ENCODE measurements around the gene ZNF587.
"Not testable (repeated sequence)": the region's sequence is repeated elsewhere in the genome, so short reads cannot be mapped to it uniquely, and the experiment has no call there.

Gene ZNF587

DNA sequence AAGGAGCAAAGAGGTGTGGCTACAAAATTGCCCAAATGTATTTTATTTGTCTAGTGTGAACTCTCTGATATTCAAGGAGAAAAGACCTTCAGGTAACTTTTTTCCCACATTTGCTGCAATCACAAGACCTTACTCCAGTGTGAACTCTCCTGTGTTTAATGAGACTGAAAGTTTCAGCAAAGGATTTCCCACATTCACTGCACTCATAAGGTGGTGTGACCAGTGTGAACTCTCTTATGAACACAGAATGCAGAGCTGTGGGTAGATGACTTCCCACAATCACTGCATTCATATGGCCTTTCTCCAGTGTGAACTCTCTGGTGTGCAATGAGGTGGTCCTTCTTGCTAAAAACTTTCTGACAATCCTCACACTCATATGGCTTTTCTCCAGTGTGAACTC is 22.8 kb downstream of the ZNF587 start:
- TF ChIP-seq, protein P1, sequence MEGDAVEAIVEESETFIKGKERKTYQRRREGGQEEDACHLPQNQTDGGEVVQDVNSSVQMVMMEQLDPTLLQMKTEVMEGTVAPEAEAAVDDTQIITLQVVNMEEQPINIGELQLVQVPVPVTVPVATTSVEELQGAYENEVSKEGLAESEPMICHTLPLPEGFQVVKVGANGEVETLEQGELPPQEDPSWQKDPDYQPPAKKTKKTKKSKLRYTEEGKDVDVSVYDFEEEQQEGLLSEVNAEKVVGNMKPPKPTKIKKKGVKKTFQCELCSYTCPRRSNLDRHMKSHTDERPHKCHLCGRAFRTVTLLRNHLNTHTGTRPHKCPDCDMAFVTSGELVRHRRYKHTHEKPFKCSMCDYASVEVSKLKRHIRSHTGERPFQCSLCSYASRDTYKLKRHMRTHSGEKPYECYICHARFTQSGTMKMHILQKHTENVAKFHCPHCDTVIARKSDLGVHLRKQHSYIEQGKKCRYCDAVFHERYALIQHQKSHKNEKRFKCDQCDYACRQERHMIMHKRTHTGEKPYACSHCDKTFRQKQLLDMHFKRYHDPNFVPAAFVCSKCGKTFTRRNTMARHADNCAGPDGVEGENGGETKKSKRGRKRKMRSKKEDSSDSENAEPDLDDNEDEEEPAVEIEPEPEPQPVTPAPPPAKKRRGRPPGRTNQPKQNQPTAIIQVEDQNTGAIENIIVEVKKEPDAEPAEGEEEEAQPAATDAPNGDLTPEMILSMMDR (IDR thresholded peaks at IDR 0.05; ENCODE audit: low read depth, low read length), result no peak

DNA sequence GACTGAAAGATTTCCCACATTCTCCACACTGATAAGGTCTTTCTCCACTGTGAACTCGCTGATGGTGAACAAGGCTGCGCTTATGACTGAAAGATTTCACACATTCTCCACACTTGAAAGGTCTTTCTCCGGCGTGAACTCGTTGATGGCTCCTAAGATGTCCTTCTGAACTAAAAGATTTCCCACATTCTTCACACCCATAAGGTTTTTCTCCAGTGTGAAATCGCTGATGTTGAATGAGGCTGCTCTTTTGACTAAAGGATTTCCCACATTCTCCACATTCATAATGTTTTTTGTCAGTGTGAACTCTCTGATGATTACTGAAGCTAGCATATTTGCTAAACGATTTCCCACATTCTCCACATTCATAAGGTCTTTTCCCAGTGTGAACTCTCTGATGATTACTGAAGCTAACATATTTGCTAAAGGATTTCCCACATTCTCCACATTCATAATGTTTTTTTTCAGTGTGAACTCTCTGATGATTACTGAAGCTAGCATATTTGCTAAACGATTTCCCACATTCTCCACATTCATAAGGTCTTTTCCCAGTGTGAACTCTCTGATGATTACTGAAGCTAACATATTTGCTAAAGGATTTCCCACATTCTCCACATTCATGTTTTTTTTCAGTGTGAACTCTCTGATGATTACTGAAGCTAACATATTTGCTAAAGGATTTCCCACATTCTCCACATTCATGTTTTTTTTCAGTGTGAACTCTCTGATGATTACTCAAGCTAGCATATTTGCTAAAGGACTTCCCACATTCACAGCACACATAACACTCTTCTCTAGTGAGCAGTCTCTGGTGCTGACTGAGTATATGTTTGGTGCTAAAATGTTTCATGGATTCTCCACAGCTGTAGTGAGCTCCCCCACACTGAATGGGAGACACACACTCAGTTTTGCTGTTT is 24.5 kb downstream of the ZNF587 start:
- H3K4me3 ChIP-seq (ENCODE audit: low read depth, low read length), result not testable (repeated sequence)

More for the DNA sequence above, 22.8 kb downstream of the ZNF587 start:
- no peak overlapping the region for H3K4me3 ChIP-seq (ENCODE audit: low read depth, low read length)

DNA sequence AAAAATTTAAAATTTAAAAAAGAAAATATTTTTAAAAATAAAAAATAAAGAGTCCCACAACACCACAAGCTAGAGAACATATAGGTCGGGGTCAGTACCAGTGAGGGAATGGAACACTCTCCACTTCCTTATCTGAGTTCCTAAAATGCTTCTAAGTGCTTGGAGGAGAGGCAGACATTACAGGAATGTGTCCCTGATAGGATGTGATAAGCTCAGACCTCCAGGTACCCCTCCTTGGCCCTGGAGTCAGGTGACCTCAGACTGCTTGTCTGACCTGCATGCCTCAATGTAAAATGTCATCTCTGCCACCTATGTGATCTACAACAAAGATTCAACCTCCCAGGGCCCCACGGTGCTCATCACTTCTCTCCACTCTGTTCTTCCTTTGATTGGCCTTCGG is 36.4 kb downstream of the ZNF587 start:
- no peak overlapping the region for H3K4me3 ChIP-seq (ENCODE audit: low read depth, low read length)
- TF ChIP-seq, protein P1 (IDR thresholded peaks at IDR 0.05; ENCODE audit: low read depth, low read length), result no peak

DNA sequence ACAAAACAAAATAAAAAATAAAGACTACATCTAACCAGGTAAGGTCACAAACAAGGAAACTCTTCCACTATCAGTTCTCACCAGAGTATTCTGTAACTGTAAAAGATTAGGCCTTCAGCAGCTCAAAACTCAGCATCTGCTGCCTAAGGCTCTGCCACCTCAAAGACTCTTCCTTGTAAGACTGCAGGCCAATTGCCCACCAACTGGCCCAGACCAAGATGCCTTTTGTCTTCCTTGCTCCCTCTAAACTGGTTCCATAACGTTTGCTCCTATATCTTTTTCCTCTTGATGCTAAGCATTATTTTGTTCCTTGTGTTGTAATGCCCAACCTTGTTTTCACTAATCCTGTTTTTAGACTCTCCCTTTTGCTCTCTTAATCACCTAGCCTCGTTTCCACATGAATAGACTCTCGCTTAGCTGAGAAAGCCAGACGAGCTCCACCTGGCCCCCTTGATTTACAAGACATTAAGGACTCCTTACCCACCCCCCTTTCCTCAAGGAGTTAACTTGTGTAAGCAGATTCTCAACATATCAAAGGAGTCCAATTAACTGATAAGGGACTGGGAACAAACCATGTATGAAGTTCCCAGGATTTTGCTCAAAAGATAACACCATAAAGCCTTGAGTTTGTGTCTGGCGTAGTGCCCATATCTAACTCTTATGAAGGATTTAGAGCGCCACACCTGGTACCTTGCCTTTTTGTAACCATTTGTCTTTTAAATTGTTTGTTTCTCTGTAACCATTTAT is 37.7 kb downstream of the ZNF587 start:
- H3K4me3 ChIP-seq (ENCODE audit: low read depth, low read length), result peak overlapping the region; percentile 95
- TF ChIP-seq, protein P1 (IDR thresholded peaks at IDR 0.05; ENCODE audit: low read depth, low read length), result no peak

DNA sequence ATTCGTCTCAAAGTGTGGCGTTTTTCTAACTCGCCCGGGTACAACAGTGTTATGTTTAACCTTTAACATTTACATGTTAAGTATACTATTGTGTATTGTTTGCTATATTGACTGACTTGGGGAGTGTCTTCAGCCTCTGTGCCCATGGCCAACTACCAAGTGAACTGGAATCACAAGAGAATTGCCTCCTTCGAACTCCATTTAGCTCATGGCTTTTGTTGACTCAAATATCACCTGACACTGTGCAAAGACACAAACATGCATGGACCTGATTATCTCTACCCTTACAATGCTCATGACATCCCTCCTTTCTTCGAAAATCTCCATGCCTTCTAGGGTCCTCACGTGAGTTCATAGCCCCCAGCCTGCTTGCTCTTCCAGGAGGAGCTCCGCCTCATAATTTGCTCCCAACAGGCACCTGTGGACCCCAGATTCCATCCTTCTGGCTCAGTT is 38.5 kb downstream of the ZNF587 start:
- TF ChIP-seq, protein P1 (IDR thresholded peaks at IDR 0.05; ENCODE audit: low read depth, low read length), result no peak
- peak overlapping the region; percentile 95 for H3K4me3 ChIP-seq (ENCODE audit: low read depth, low read length)

DNA sequence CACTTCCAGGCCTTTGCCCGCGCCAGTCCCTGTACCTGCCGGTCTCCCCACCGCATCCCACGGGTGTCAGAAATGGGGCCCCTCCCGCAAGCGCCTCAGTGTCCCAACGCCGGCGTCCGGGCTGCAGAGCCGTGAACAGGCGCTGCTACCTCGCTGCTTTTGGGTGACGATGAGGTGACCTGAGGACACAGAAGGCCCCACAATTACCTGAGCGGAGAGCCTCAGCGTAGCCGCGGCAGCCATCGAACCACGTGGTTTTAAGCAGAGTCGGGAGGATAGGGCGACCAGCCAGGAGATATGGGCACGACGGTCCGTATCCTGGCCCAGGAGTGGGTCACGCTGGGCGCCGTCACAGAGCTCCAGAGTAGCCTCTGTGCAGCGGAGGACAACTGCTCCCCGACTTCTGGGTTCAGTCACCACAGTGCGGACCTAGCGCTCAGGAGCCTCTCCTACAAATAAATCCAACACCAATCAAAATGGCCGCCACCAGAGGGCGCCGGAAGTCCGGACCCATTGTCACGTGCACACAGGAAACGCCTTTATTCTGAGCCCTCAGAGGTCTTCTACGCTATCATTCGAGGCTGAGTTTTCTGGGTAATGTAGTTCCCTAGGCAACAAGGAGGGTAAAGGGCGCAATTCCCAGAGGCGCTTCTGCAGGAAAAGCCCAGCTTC is 39.0 kb downstream of the ZNF587 start, which contains the start of gene ZNF814:
Gene ZNF814, minus strand, starts transcription at position 478 of the 672 bp plus-strand sequence. Its CDS starts 235 bp downstream, at position 243.
- H3K4me3 ChIP-seq (ENCODE audit: low read depth, low read length), result peak within 1 kb of the TSS; percentile 95
- TF ChIP-seq, protein P1 (IDR thresholded peaks at IDR 0.05; ENCODE audit: low read depth, low read length), result no peak

DNA sequence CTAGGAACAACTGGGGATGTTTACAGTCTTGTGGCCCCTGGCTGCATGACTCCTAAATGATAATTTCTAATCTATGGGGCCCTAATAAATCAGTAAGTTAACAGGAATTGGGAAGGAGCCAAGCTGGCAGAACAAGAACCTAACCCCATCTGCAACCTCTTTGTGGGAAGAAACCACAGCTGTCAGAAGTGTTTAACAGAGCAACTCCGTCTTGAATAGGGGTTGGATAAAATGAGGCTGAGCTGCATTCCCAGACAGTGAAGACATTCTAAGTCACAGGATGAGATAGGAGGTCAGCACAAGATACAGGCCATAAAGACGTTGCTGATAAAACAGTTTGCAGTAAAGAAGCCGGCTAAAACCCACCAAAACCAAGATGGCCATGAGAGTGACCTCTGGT is 41.0 kb downstream of the ZNF587 start:
- H3K4me3 ChIP-seq (ENCODE audit: low read depth, low read length), result not testable (repeated sequence)

All from WI38 (cell line).